Measurements from ENCODE around the gene DDHD1.

The DDHD1 gene

DNA sequence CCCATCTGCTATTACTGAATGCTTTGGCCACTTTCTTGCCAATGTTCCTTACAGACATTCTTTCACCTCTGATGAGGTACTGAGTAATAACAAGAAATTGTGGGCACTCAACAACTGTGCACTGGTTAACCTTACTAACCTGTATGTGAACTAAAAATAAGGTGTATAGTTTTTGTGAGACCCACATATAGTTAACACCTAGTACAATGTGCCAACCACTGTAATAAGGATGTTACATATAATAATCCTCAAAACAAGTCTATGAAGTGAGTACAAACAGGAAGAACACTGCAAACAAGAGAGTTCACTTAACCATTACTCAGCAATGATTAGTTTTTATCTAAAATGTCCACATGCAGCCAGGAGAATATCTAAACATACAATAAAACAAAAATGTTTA is 4.5 kb downstream of the DDHD1 start:
- Histone ChIP-seq H3K36me3 (ENCODE audit: control insufficient read depth, insufficient read depth, low read length) (no peaks in the 10 kb centered on the region), H3K4me3 (replicated peaks; ENCODE audit: low read depth, low read length) (peak overlapping the region; percentile 26), H3K27me3 (replicated peaks; ENCODE audit: control insufficient read depth, insufficient read depth, low read length) (no peaks in the 10 kb centered on the region)
- DNase-seq (ENCODE audit: extremely low read depth, insufficient read length), result peak; percentile 57
- TF ChIP-seq, protein P1, sequence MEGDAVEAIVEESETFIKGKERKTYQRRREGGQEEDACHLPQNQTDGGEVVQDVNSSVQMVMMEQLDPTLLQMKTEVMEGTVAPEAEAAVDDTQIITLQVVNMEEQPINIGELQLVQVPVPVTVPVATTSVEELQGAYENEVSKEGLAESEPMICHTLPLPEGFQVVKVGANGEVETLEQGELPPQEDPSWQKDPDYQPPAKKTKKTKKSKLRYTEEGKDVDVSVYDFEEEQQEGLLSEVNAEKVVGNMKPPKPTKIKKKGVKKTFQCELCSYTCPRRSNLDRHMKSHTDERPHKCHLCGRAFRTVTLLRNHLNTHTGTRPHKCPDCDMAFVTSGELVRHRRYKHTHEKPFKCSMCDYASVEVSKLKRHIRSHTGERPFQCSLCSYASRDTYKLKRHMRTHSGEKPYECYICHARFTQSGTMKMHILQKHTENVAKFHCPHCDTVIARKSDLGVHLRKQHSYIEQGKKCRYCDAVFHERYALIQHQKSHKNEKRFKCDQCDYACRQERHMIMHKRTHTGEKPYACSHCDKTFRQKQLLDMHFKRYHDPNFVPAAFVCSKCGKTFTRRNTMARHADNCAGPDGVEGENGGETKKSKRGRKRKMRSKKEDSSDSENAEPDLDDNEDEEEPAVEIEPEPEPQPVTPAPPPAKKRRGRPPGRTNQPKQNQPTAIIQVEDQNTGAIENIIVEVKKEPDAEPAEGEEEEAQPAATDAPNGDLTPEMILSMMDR (IDR thresholded peaks at IDR 0.05; ENCODE audit: insufficient read depth, low read length, poor library complexity, severe bottlenecking), result no peak

DNA sequence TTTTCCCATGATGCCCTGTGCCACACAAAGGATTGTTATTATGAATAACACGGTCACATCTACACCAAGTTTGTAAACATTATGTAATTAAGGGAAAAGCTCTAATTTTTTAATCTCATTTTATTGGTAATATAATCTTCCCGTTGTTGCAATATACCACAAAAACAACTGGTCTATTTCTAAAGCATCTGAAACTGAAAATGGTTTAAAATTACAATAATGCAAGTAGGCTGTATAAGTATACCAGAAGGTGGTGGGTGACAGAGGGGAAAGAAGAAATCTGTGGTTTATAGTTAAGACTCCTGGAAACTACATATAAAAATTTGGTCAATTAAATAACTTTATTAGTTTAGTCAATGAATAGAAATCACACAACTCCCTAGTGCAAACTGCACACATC is 5.2 kb downstream of the DDHD1 start:
- TF ChIP-seq, protein P1 (IDR thresholded peaks at IDR 0.05; ENCODE audit: insufficient read depth, low read length, poor library complexity, severe bottlenecking), result no peak
- Histone ChIP-seq H3K36me3 (ENCODE audit: control insufficient read depth, insufficient read depth, low read length) (no peaks in the 10 kb centered on the region; the same call in 1 of the 2 replicates), H3K4me3 (replicated peaks; ENCODE audit: low read depth, low read length) (peak overlapping the region; percentile 15), H3K27me3 (replicated peaks; ENCODE audit: control insufficient read depth, insufficient read depth, low read length) (no peaks in the 10 kb centered on the region)
- DNase-seq (ENCODE audit: extremely low read depth, insufficient read length), result no peak

- Histone ChIP-seq H3K36me3 (ENCODE audit: control insufficient read depth, insufficient read depth, low read length) (no peaks in the 10 kb centered on the region; the same call in 1 of the 2 replicates), H3K27me3 (replicated peaks; ENCODE audit: control insufficient read depth, insufficient read depth, low read length) (no peaks in the 10 kb centered on the region), H3K4me3 (replicated peaks; ENCODE audit: low read depth, low read length) (peak overlapping the region; percentile 15; the same call in 1 of the 2 replicates)
- DNase-seq (ENCODE audit: extremely low read depth, insufficient read length), result no peak
- TF ChIP-seq, protein P1 (IDR thresholded peaks at IDR 0.05; ENCODE audit: insufficient read depth, low read length, poor library complexity, severe bottlenecking), result no peak
Measured at GRCh38 chr14:53147208-53147607, 5.9 kb downstream of the DDHD1 start.

- TF ChIP-seq, protein P1 (IDR thresholded peaks at IDR 0.05; ENCODE audit: insufficient read depth, low read length, poor library complexity, severe bottlenecking), result no peak
Measured at GRCh38 chr14:53146739-53147138, 6.4 kb downstream of the DDHD1 start.

DNA sequence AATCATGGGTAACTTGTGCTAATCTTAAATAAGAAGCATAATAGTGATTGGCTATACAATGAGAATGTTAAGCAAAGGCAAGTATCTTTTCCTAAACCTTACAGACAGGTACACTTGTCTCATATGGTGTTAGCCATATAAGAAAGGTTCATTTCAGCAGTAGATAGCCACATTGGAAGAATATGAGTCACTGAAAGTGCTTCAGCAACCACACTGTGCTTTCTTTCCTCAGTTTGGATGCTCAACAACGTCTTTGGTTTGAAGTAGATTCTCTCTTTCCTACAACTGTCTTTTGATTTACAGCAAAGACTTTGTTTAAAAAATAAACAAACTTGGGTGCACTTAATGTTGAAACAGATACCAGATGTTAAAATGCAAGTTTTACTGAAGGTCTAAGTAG is 8.9 kb downstream of the DDHD1 start:
- TF ChIP-seq, protein P1 (IDR thresholded peaks at IDR 0.05; ENCODE audit: insufficient read depth, low read length, poor library complexity, severe bottlenecking), result no peak
- no peaks in the 10 kb centered on the region; the same call in 1 of the 2 replicates for H3K36me3 ChIP-seq (ENCODE audit: control insufficient read depth, insufficient read depth, low read length)
- H3K4me3 ChIP-seq (replicated peaks; ENCODE audit: low read depth, low read length), result no peak overlapping the region
- DNase-seq (ENCODE audit: extremely low read depth, insufficient read length), result peak; percentile 37
- H3K27me3 ChIP-seq (replicated peaks; ENCODE audit: control insufficient read depth, insufficient read depth, low read length), result no peaks in the 10 kb centered on the region

More at GRCh38 chr14:53146739-53147138, 6.4 kb downstream of the DDHD1 start:
- DNase-seq (ENCODE audit: extremely low read depth, insufficient read length), result no peak
- H3K36me3 ChIP-seq (ENCODE audit: control insufficient read depth, insufficient read depth, low read length), result no peaks in the 10 kb centered on the region; the same call in 1 of the 2 replicates
- H3K4me3 ChIP-seq (replicated peaks; ENCODE audit: low read depth, low read length), result no peak overlapping the region; the same call in 1 of the 2 replicates
- H3K27me3 ChIP-seq (replicated peaks; ENCODE audit: control insufficient read depth, insufficient read depth, low read length), result no peaks in the 10 kb centered on the region

DNA sequence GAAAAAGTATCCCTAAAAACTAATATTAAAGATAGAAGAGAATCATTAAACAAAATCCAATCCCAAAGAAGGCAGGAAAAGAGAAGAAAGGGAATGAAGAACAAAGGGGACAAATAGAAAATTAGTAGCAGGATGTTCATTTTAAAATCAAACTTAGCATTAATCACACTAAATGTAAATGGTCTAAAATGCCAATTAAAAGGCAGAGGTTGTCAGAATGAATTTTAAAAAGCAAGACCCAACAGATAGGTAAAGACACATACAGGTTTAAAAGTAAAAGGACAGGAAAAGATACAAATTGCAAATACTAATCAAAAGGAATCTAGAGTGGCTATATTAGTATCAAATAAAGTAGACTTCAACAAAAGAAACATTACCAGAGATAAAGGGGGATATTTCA is 12.5 kb downstream of the DDHD1 start:
- H3K36me3 ChIP-seq (ENCODE audit: control insufficient read depth, insufficient read depth, low read length), result no peaks in the 10 kb centered on the region; the same call in 1 of the 2 replicates

More for the DNA sequence above, 12.5 kb downstream of the DDHD1 start:
- TF ChIP-seq, protein P1 (IDR thresholded peaks at IDR 0.05; ENCODE audit: insufficient read depth, low read length, poor library complexity, severe bottlenecking), result no peak
- Histone ChIP-seq H3K27me3 (replicated peaks; ENCODE audit: control insufficient read depth, insufficient read depth, low read length) (no peaks in the 10 kb centered on the region), H3K4me3 (replicated peaks; ENCODE audit: low read depth, low read length) (no peak overlapping the region)
- DNase-seq (ENCODE audit: extremely low read depth, insufficient read length), result no peak

Data from GM06990 (cell line).